Inflammatory macrophage (primary cell): ENCODE results near the gene MRPL51.
A peak's percentile ranks its signal among the peaks of the same experiment; 100 is the strongest.

ENCODE experiments used
- DNase-seq, 2 donors: peaks; one replicate each; pipeline ENCODE4 v3.0.0-alpha.2; 2020 to 2022

Gene MRPL51

DNA sequence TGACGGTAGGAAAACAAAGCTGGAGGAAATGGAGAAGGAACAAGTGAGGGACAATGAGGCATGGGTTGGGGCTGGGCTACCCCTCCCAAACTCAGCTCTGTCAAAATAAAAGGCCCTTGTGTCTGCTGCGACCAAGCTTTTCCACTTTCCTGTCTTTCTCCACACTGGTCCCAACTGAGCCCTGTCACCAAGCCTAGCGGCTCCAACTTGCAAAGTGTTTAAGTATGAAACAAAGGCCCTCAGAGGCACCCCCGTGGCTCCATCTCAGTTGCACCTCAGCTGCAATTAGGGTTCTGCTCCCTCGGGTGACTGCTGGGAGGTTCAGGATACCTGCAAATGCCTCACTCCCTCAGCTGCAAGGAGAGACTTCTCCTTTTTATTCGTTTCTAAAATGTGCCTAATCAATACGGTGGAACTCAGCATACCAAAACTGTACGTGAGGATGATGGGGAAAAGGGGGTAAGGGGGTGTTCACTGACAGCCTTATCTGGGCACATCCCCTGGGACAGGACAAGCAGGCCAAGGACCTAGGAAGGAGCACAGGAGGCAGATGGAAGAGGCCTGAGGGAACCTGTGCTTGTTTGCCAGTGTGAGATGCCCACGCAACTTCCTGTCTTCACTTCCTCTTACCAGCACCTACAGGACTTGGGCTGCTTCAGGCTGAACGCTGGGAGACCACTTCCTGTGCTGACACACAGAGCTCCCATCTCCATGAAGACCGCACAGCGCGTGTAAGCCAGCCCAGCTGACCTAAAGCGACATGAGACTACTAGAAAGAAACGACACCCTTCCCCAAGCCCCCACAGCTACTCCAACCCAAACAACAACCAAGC lies 31.4 kb downstream of the MRPL51 start:
- DNase-seq = peak; percentile 88 to 97

DNA sequence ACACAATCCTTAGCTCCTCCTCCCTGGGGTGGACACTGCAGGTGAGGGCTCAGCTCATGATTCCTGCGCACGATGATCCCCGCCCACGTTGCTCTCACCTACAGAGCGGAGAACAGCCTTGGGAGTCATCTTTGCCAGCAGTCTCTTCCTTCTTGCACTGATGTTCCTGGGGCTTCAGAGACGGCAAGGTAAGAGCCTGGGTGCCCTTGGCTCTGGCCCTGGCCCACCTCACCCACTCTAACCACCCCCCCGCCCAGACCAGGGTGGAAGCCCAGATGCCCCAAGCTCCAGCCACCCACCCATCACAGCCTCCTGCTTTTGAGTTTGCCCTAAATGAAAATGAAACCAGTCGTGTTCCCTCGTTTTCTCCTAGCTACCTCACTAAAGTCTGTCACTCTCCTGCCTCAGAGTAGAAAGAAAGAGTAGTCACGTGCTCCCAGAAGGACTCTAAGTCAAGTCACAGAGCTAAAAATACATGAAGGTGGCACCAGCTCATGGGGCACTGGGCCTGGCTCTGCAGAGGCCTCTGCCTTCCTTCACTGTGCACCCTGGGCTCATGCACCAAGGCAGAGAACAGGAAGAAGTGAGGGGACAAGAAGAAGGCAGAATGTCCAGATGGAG lies 32.2 kb downstream of the MRPL51 start:
- no peak for DNase-seq

GRCh38 chr12:6459004-6459337 lies 34.1 kb downstream of the MRPL51 start:
- no peak for DNase-seq

GRCh38 chr12:6458281-6459003 lies 34.6 kb downstream of the MRPL51 start:
- no peak for DNase-seq

GRCh38 chr12:6457220-6457945 lies 35.7 kb downstream of the MRPL51 start:
- no peak for DNase-seq

DNA sequence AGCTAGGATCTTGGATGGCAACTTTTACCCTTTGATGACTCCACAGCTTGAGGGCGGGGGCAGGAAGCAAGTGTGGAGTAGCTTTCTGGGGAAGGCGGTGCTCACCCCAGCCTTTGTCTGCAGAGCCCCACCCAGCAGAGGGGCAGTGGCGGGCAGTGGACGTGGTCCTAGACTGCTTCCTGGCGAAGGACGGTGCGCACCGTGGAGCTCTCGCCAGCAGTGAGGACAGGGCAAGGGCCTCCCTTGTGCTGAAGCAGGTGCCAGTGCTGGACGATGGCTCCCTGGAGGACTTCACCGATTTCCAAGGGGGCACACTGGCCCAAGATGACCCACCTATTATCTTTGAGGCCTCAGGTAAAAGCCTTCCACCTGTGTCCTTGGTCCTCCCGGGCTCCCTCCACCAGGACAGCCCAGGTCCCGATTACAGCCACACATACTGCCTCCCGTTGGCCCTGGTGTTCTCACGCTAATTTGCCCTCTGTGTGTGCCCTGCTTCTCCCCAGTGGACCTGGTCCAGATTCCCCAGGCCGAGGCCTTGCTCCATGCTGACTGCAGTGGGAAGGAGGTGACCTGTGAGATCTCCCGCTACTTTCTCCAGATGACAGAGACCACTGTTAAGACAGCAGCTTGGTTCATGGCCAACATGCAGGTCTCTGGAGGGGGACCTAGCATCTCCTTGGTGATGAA lies 40.0 kb downstream of the MRPL51 start:
- DNase-seq = peak; percentile 34 to 57

- peak; percentile 31 to 39 for DNase-seq
These were observed 40.7 kb downstream of the MRPL51 start for GRCh38 chr12:6452245-6452943.

DNA sequence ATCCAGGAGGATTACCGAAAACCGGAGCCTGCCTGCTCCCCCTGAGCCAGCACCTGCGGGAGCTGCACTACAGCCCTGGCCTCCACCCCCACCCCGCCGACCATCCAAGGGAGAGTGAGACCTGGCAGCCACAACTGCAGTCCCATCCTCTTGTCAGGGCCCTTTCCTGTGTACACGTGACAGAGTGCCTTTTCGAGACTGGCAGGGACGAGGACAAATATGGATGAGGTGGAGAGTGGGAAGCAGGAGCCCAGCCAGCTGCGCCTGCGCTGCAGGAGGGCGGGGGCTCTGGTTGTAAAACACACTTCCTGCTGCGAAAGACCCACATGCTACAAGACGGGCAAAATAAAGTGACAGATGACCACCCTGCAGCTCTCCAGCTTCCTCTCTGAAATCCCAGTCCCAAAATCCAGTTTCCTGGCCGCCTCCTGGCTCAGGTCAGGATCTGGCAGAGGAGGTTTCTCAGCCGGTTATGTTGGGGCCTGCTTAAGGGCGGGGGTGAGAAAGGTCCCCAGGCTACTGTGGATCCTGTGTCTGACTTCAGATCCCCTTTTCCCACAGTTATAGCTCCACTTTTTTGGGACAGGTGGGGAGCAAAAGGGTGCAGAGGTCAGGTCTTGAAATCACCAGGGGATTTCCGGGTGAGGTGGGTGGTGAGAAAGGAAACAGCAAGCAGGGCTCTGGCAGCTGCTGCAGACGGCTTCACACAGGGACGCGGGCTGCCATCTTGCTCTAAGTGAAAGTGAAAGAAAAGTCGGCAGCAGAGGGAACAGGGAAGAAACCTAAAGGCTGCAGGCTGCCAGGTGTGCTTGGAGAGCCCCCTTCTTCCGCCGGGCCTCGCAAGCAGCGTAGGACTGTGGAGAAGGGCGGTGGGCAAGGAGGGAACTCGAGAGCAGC lies 41.5 kb downstream of the MRPL51 start, which contains the start of gene TAPBPL:
TAPBPL (plus strand) TSS at position 695 of the 897 bp plus-strand sequence. CDS start 207 bp downstream, outside the sequence.
- peak; percentile 84 to 88 for DNase-seq

DNA sequence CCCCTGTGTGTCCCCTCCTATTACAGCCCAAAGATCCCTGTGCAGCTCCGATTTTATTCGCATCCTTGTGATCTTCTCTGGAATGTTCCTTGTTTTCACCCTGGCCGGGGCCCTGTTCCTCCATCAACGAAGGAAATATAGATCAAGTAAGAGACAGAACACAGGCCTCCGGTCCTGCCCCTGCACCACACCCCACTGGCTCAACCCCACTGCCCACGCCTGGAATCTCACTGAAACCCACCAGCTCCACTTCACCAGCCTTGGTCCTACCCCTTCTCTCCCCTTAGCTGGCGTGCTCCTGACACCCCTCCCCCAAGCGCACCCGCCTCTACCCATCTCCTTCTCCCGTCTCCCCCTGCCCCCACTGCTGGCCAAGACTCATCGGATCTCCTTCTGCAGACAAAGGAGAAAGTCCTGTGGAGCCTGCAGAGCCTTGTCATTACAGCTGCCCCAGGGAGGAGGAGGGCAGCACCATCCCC lies 42.2 kb downstream of the MRPL51 start:
- no peak for DNase-seq

DNA sequence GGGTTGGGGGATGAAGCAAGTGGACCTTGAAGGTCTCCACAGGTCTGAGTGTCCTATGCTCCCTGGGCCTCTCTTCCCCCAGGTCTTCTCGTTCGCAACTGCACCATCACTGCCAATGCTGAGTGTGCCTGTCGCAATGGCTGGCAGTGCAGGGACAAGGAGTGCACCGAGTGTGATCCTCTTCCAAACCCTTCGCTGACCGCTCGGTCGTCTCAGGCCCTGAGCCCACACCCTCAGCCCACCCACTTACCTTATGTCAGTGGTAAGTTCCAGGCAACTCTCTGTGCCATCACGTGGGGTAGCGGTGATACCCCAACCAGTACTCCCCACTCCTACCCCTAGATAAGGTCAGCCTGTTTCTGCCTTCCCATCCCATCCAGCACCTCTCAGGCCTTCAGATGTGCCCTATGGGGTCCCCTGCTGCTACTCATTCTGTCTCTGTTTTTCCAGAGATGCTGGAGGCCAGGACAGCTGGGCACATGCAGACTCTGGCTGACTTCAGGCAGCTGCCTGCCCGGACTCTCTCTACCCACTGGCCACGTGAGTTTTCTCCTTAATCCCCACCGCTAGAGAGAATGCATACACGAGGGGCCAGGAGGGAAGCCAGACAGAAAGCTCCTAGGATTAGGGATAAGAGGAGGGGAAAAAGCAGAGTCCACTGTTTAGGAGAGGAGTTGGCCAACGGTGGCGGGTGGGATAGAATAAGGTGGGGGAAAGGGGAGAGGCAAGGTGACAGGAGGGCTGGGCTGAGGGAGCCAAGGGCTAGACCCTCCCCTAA lies 42.8 kb downstream of the MRPL51 start:
- DNase-seq = no peak

GRCh38 chr12:6444704-6445688 lies 48.1 kb downstream of the MRPL51 start, which contains the start of gene CD27:
CD27 (plus strand) TSS chr12:6444955; CDS start chr12:6445096, 141 bp downstream.
- no peak for DNase-seq

DNA sequence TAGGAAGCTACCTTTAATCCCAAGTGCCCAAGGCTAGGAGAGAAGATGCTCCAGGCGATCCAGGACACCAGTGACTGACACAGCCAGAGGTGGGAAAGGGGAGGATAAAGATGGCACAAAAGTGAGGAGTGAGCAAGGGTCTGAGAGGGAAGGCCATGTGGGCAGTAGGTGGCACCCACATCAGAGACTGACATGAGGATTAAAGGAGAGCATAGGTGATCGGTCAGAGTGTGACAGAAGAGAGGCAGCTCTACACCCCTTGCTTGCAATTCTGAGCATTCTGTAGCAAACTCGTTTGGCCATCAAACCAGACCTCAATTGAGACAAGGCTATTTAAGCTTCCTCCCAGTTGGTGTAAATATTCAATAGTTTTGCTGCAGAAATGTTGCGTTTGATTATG lies 49.0 kb downstream of the MRPL51 start:
- DNase-seq = no peak

DNA sequence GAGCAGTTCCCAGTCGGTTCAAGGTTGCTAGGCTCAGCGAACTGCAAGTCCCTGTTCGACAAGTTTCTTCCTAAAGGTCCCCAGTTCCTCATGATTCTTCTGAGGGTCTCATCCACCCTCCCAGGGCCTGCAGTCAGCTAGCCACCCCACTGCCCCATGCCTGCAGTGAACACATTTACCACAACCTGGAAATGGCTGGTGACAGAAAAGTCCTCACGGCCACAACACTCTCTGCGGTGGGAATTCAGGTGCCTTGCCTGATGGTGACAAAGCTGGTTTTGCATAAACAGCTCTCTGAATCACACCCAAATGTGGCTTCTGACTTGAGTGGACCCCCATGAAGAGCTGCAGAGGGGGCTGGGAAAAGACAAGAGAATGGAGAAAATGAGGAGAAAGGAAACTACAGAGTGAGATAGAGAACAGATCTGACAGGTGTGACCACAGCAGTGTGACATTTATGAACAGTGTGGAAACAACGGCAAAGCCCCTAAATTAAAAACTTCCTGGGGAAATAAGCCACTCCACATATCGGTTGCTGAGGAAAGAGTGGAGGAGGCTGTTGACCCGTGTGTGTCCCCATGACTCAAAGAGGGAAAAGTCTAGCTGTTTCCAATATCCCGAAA lies 49.6 kb downstream of the MRPL51 start:
- no peak for DNase-seq

DNA sequence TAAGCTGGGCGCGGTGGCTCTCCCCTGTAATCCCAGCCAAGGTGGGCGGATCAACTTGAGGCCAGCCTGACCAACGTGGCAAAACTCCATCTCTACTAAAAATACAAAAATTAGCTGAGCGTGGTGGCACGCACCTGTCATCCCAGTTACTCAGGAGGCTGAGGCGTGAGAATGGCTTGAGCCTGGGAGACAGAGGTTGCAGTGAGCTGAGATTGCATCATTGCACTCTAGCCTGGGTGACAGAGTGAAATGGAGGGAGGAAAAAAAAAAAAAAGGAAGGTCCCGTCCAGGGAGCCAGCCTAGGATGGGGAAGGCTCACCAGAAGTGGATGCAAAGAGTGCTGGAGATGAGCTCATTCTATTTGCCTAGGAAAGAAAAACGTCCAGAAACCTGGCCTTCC lies 50.2 kb downstream of the MRPL51 start:
- peak in 1 of 2 donors; percentile 19 for DNase-seq
